H9 (cell line): ENCODE measurements around the gene CCNI2. TPM values are rescaled to one million over a fixed set of nuclear protein-coding genes. Genes with fewer than 3 reads are reported as not detected.

Experiments used
- DNase-seq: peaks from one replicate; pipeline ENCODE4 v3.0.0-alpha.2; 2017
- H2AFZ ChIP-seq: one replicate; pipeline ENCODE4 v1.6.1; 2013; ENCODE audit warnings: mild to moderate bottlenecking, low read length, control low read depth, moderate library complexity
- H2AK5ac ChIP-seq: 2 replicates; pipeline ENCODE4 v1.6.1; 2013; ENCODE audit warnings: low read length, control low read depth, mixed read lengths; ENCODE audit not compliant: insufficient read length
- H2BK120ac ChIP-seq: one replicate; pipeline ENCODE4 v1.6.1; 2013; ENCODE audit warnings: low read depth, mild to moderate bottlenecking, low read length, control low read depth, inconsistent platforms; ENCODE audit not compliant: poor library complexity, severe bottlenecking
- H2BK12ac ChIP-seq: 2 replicates; pipeline ENCODE4 v1.6.1; 2013; ENCODE audit warnings: low read length, control low read depth, mixed read lengths, low read depth; ENCODE audit not compliant: insufficient read length
- H2BK15ac ChIP-seq: 2 replicates; pipeline ENCODE4 v1.6.1; 2013; ENCODE audit warnings: low read depth, low read length, control low read depth
- H2BK20ac ChIP-seq: one replicate; pipeline ENCODE4 v1.6.1; 2013; ENCODE audit warnings: low read depth, mild to moderate bottlenecking, low read length, control low read depth, inconsistent platforms; ENCODE audit not compliant: poor library complexity, severe bottlenecking
- H2BK5ac ChIP-seq: 2 replicates; pipeline ENCODE4 v1.6.1; 2013; ENCODE audit warnings: low read length, control low read depth, mixed read lengths; ENCODE audit not compliant: insufficient read length
- H3K14ac ChIP-seq: 2 replicates; pipeline ENCODE4 v1.6.1; 2013; ENCODE audit warnings: low read length, control low read depth; ENCODE audit not compliant: insufficient read depth
- H3K18ac ChIP-seq: 2 replicates; pipeline ENCODE4 v1.6.1; 2013; ENCODE audit warnings: low read depth, mild to moderate bottlenecking, mixed read lengths, low read length, control low read depth; ENCODE audit not compliant: insufficient read length
- H3K23ac ChIP-seq: 2 replicates; pipeline ENCODE4 v1.6.1; 2013; ENCODE audit warnings: low read length, control low read depth, mixed read lengths, low read depth; ENCODE audit not compliant: insufficient read length
- H3K23me2 ChIP-seq: 2 replicates; pipeline ENCODE4 v1.6.1; 2013; ENCODE audit warnings: low read depth, mild to moderate bottlenecking, mixed read lengths, low read length, control low read depth; ENCODE audit not compliant: insufficient read length, poor library complexity, severe bottlenecking
- H3K27ac ChIP-seq: 2 replicates; pipeline ENCODE4 v1.5.1; 2013; ENCODE audit warnings: low read length, control low read depth, mixed read lengths, low read depth; ENCODE audit not compliant: insufficient read length
- H3K27me3 ChIP-seq: 2 replicates; pipeline ENCODE4 v1.6.1; 2013; ENCODE audit warnings: low read length, control low read depth, inconsistent platforms; ENCODE audit not compliant: insufficient read depth
- H3K4ac ChIP-seq: 2 replicates; pipeline ENCODE4 v1.6.1; 2013; ENCODE audit warnings: low read depth, mild to moderate bottlenecking, control low read depth, inconsistent platforms, low read length, moderate library complexity
- H3K4me1 ChIP-seq: 2 replicates; pipeline ENCODE4 v1.6.1; 2013; ENCODE audit warnings: low read length, control low read depth, inconsistent platforms; ENCODE audit not compliant: insufficient read depth
- H3K4me2 ChIP-seq: 2 replicates; pipeline ENCODE4 v1.6.1; 2013; ENCODE audit warnings: low read length, control low read depth, mixed read lengths; ENCODE audit not compliant: insufficient read length, insufficient read depth
- H3K56ac ChIP-seq: 2 replicates; pipeline ENCODE4 v1.6.1; 2013; ENCODE audit warnings: low read depth, mild to moderate bottlenecking, mixed read lengths, low read length, control low read depth; ENCODE audit not compliant: insufficient read length
- H3K79me1 ChIP-seq: 2 replicates; pipeline ENCODE4 v1.6.1; 2013; ENCODE audit warnings: low read depth, mild to moderate bottlenecking, moderate library complexity, low read length, control low read depth, inconsistent platforms; ENCODE audit not compliant: insufficient read depth, poor library complexity, severe bottlenecking
- H3K79me2 ChIP-seq: 2 replicates; pipeline ENCODE4 v1.6.1; 2013; ENCODE audit warnings: low read length, control low read depth, inconsistent platforms; ENCODE audit not compliant: insufficient read depth
- H3K9ac ChIP-seq: 2 replicates; pipeline ENCODE4 v1.6.1; 2013; ENCODE audit warnings: low read length, control low read depth, mixed read lengths; ENCODE audit not compliant: insufficient read length; ENCODE audit errors: extremely low read depth
- H3K9me3 ChIP-seq: one replicate; pipeline ENCODE4 v1.6.1; 2013; ENCODE audit warnings: low read depth, low read length, inconsistent platforms; ENCODE audit not compliant: control insufficient read depth
- H3T11ph ChIP-seq: one replicate; pipeline ENCODE4 v1.6.1; 2013; ENCODE audit warnings: mild to moderate bottlenecking, low read length, control low read depth, inconsistent platforms
- H4K20me1 ChIP-seq: one replicate; pipeline ENCODE4 v1.6.1; 2013; ENCODE audit not compliant: control insufficient read depth, insufficient read length, insufficient read depth
- H4K5ac ChIP-seq: 2 replicates; pipeline ENCODE4 v1.6.1; 2013; ENCODE audit warnings: low read depth, mild to moderate bottlenecking, mixed read lengths, low read length, control low read depth; ENCODE audit not compliant: insufficient read length
- H4K8ac ChIP-seq: replicated peaks from 2 replicates; pipeline ENCODE4 v1.6.1; 2013; ENCODE audit warnings: low read length, control low read depth, mixed read lengths, low read depth; ENCODE audit not compliant: insufficient read length
- H4K91ac ChIP-seq: 2 replicates; pipeline ENCODE4 v1.6.1; 2013; ENCODE audit warnings: low read depth, mild to moderate bottlenecking, moderate library complexity, mixed read lengths, low read length, control low read depth; ENCODE audit not compliant: insufficient read length
- H3K27ac Mint-ChIP-seq, 3 experiments: 2 replicates in 2 of 3; 3 replicates in 1 of 3; pipeline ENCODE4 v1.8.0; 2020 to 2021; ENCODE audit warnings: mixed read lengths in 3 of 3, mild to moderate bottlenecking in 1 of 3, moderate library complexity in 1 of 3
- H3K27me3 Mint-ChIP-seq: 2 replicates; pipeline ENCODE4 v1.8.0; 2021; ENCODE audit warnings: low read depth, mild to moderate bottlenecking, moderate library complexity, mixed read lengths
- H3K36me3 Mint-ChIP-seq, 3 experiments: 2 replicates in 2 of 3; 3 replicates in 1 of 3; pipeline ENCODE4 v1.8.0; 2020 to 2021; ENCODE audit warnings: low read depth in 3 of 3, mixed read lengths in 3 of 3; ENCODE audit not compliant: insufficient read depth in 1 of 3
- H3K4me1 Mint-ChIP-seq, 2 experiments: 2 replicates each; pipeline ENCODE4 v1.8.0; 2020; ENCODE audit warnings: mixed read lengths in 2 of 2
- H3K4me3 Mint-ChIP-seq, 2 experiments: 2 replicates in 1 of 2; 3 replicates in 1 of 2; pipeline ENCODE4 v1.8.0; 2020 to 2021; ENCODE audit warnings: mild to moderate bottlenecking in 2 of 2, mixed read lengths in 2 of 2, moderate library complexity in 1 of 2
- H3K9me3 Mint-ChIP-seq, 2 experiments: 2 replicates in 1 of 2; 3 replicates in 1 of 2; pipeline ENCODE4 v1.8.0; 2020; ENCODE audit warnings: mild to moderate bottlenecking in 2 of 2, mixed read lengths in 2 of 2, moderate library complexity in 1 of 2
- CTCF ChIP-seq: fragments of 200-600 bp; sonication (generic); conservative IDR thresholded peaks from 3 replicates; pipeline ENCODE4 v1.8.0; 2021; ENCODE audit warnings: antibody characterized with exemption, mild to moderate bottlenecking
- WGBS: extraction: QIAGEN DNeasy Blood & Tissue Kit; methylation state at CpG from one replicate; pipeline ENCODE4 v1.1.7; 2013; ENCODE audit warnings: missing lambda C conversion rate, low lambda C conversion rate, mixed read lengths; ENCODE audit not compliant: insufficient read length; ENCODE audit errors: extremely low coverage; 5-methylcytosine and 5-hydroxymethylcytosine counted together
- total RNA-seq: library from RNA; stranded (reverse); gene quantifications from 2 replicates; pipeline ENCODE4 v1.2.1, GENCODE V29; 2021

CCNI2 gene
- total RNA-seq, 1 experiment from 2014 or later = 0.57 TPM

- Histone ChIP-seq H4K8ac (no peak overlapping the region), H2BK120ac (no peak overlapping the region), H3K23me2 (no peaks in the 10 kb centered on the region), H3K9me3 (no peaks in the 10 kb centered on the region), H4K5ac (no peak overlapping the region), H3K79me2 (no peaks in the 10 kb centered on the region), H3K18ac (no peak overlapping the region), H2BK12ac (no peak overlapping the region), H3K4ac (no peak overlapping the region), H3K9ac (no peak overlapping the region), H4K20me1 (no peaks in the 10 kb centered on the region), H2BK20ac (no peak overlapping the region), H3K4me1 (no peaks in the 10 kb centered on the region), H3T11ph (no peak overlapping the region), H3K79me1 (no peaks in the 10 kb centered on the region), H3K27ac (no peak overlapping the region), H2BK15ac (no peak overlapping the region), H4K91ac (no peak overlapping the region), H3K4me2 (no peak overlapping the region), H3K27me3 (no peaks in the 10 kb centered on the region), H2AFZ (no peak overlapping the region), H2BK5ac (no peak overlapping the region), H3K23ac (no peak overlapping the region), H2AK5ac (no peak overlapping the region), H3K56ac (no peak overlapping the region), H3K14ac (no peak overlapping the region)
- WGBS = no CpG with 5 or more reads among the region's 1 CpG
- Mint-ChIP-seq H3K4me1 (no peaks in the 10 kb centered on the region), H3K36me3 (peaks cover 3 to 25% (median 25%) of the 10 kb centered on the region in 3 experiments; a peak in 5 of 7 replicates), H3K27me3 (no peaks in the 10 kb centered on the region), H3K27ac (no peak overlapping the region), H3K9me3 (no peaks in the 10 kb centered on the region), H3K4me3 (no peak overlapping the region)
- TF ChIP-seq CTCF = no peak
- no peak for DNase-seq
Measured at GRCh38 chr5:132704875-132705274, 42.4 kb upstream of the CCNI2 start.
